T-helper 1 cell treated with Interleukin-12 subunit alpha and Interleukin-12 subunit beta and Interleukin-4 antibody, amounts not matched to agents 30 μg/mL and 1 μg/mL, for 36 hours (primary cell): ENCODE results near the gene UNC5C.
A peak's percentile ranks its signal among the peaks of the same experiment; 100 is the strongest.

ENCODE experiments used
- H3K27ac Mint-ChIP-seq: one replicate; pipeline ENCODE4 v1.8.0; 2021; ENCODE audit warnings: mild to moderate bottlenecking, mixed read lengths
- H3K27me3 Mint-ChIP-seq: one replicate; pipeline ENCODE4 v1.8.0; 2021; ENCODE audit warnings: low read depth, mixed read lengths
- H3K36me3 Mint-ChIP-seq: one replicate; pipeline ENCODE4 v1.8.0; 2021; ENCODE audit warnings: low read depth, mixed read lengths
- H3K4me1 Mint-ChIP-seq: one replicate; pipeline ENCODE4 v1.8.0; 2021; ENCODE audit warnings: low read depth, mixed read lengths
- H3K4me3 Mint-ChIP-seq: one replicate; pipeline ENCODE4 v1.8.0; 2021; ENCODE audit warnings: mild to moderate bottlenecking, moderate library complexity, mixed read lengths
- H3K9me3 Mint-ChIP-seq: one replicate; pipeline ENCODE4 v1.8.0; 2021; ENCODE audit warnings: mixed read lengths

UNC5C gene

GRCh38 chr4:95170176-95170575 is 378.6 kb downstream of the UNC5C start:
- H3K36me3 Mint-ChIP-seq = no peaks in the 10 kb centered on the region
- H3K9me3 Mint-ChIP-seq = no peaks in the 10 kb centered on the region
- H3K4me1 Mint-ChIP-seq = no peaks in the 10 kb centered on the region
- H3K27ac Mint-ChIP-seq = no peak overlapping the region
- no peak overlapping the region for H3K4me3 Mint-ChIP-seq
- H3K27me3 Mint-ChIP-seq = peaks cover 11% of the 10 kb centered on the region

GRCh38 chr4:95167805-95168204 is 381.0 kb downstream of the UNC5C start:
- Mint-ChIP-seq H3K4me3 (no peak overlapping the region), H3K4me1 (no peaks in the 10 kb centered on the region), H3K27ac (no peak overlapping the region), H3K36me3 (no peaks in the 10 kb centered on the region), H3K27me3 (peaks cover 15% of the 10 kb centered on the region), H3K9me3 (no peaks in the 10 kb centered on the region)

- H3K9me3 Mint-ChIP-seq = no peaks in the 10 kb centered on the region
- H3K27me3 Mint-ChIP-seq = peaks cover 17% of the 10 kb centered on the region
- no peak overlapping the region for H3K4me3 Mint-ChIP-seq
- no peaks in the 10 kb centered on the region for H3K36me3 Mint-ChIP-seq
- no peaks in the 10 kb centered on the region for H3K4me1 Mint-ChIP-seq
- no peak overlapping the region for H3K27ac Mint-ChIP-seq
Measured at GRCh38 chr4:95165926-95166524, 382.7 kb downstream of the UNC5C start.

GRCh38 chr4:95162867-95163266 is 385.9 kb downstream of the UNC5C start:
- Mint-ChIP-seq H3K4me3 (no peak overlapping the region), H3K27me3 (peaks cover 37% of the 10 kb centered on the region), H3K4me1 (no peaks in the 10 kb centered on the region), H3K27ac (no peak overlapping the region), H3K36me3 (no peaks in the 10 kb centered on the region), H3K9me3 (no peaks in the 10 kb centered on the region)

GRCh38 chr4:95161781-95162469 is 386.8 kb downstream of the UNC5C start:
- peaks cover 34% of the 10 kb centered on the region for H3K27me3 Mint-ChIP-seq
- no peak overlapping the region for H3K27ac Mint-ChIP-seq
- no peaks in the 10 kb centered on the region for H3K36me3 Mint-ChIP-seq
- no peak overlapping the region for H3K4me3 Mint-ChIP-seq
- H3K9me3 Mint-ChIP-seq = no peaks in the 10 kb centered on the region
- no peaks in the 10 kb centered on the region for H3K4me1 Mint-ChIP-seq

- Mint-ChIP-seq H3K4me1 (peaks cover 11% of the 10 kb centered on the region), H3K4me3 (no peak overlapping the region), H3K9me3 (no peaks in the 10 kb centered on the region), H3K27ac (no peak overlapping the region), H3K36me3 (no peaks in the 10 kb centered on the region), H3K27me3 (peaks cover 48% of the 10 kb centered on the region)
Measured at GRCh38 chr4:95159384-95159783, 389.4 kb downstream of the UNC5C start.

GRCh38 chr4:95158626-95159025 is 390.1 kb downstream of the UNC5C start:
- Mint-ChIP-seq H3K9me3 (no peaks in the 10 kb centered on the region), H3K27me3 (peaks cover 53% of the 10 kb centered on the region), H3K4me3 (no peak overlapping the region), H3K4me1 (peaks cover 11% of the 10 kb centered on the region), H3K36me3 (no peaks in the 10 kb centered on the region), H3K27ac (no peak overlapping the region)

GRCh38 chr4:95158045-95158444 is 390.7 kb downstream of the UNC5C start:
- H3K27ac Mint-ChIP-seq = no peak overlapping the region
- peaks cover 11% of the 10 kb centered on the region for H3K4me1 Mint-ChIP-seq
- H3K36me3 Mint-ChIP-seq = no peaks in the 10 kb centered on the region
- H3K4me3 Mint-ChIP-seq = no peak overlapping the region
- H3K9me3 Mint-ChIP-seq = no peaks in the 10 kb centered on the region
- H3K27me3 Mint-ChIP-seq = peaks cover 58% of the 10 kb centered on the region

- Mint-ChIP-seq H3K27ac (no peak overlapping the region), H3K36me3 (no peaks in the 10 kb centered on the region), H3K9me3 (no peaks in the 10 kb centered on the region), H3K27me3 (peaks cover 56% of the 10 kb centered on the region), H3K4me1 (peaks cover 11% of the 10 kb centered on the region), H3K4me3 (no peak overlapping the region)
Measured at GRCh38 chr4:95157596-95157995, 391.2 kb downstream of the UNC5C start.

GRCh38 chr4:95156452-95156765 is 392.4 kb downstream of the UNC5C start:
- Mint-ChIP-seq H3K4me1 (peaks cover 11% of the 10 kb centered on the region), H3K27me3 (peaks cover 56% of the 10 kb centered on the region), H3K36me3 (no peaks in the 10 kb centered on the region), H3K4me3 (no peak overlapping the region), H3K27ac (no peak overlapping the region), H3K9me3 (no peaks in the 10 kb centered on the region)

- Mint-ChIP-seq H3K4me1 (peaks cover 11% of the 10 kb centered on the region), H3K27me3 (peaks cover 55% of the 10 kb centered on the region), H3K4me3 (peak overlapping the region; percentile 41), H3K36me3 (no peaks in the 10 kb centered on the region), H3K27ac (peak overlapping the region; percentile 22), H3K9me3 (no peaks in the 10 kb centered on the region)
Measured at GRCh38 chr4:95155759-95156451, 392.9 kb downstream of the UNC5C start.

GRCh38 chr4:95153182-95153581 is 395.6 kb downstream of the UNC5C start:
- Mint-ChIP-seq H3K4me1 (peaks cover 15% of the 10 kb centered on the region), H3K27me3 (peaks cover 37% of the 10 kb centered on the region), H3K27ac (no peak overlapping the region), H3K4me3 (no peak overlapping the region), H3K9me3 (no peaks in the 10 kb centered on the region), H3K36me3 (no peaks in the 10 kb centered on the region)

- H3K4me3 Mint-ChIP-seq = no peak overlapping the region
- peaks cover 11% of the 10 kb centered on the region for H3K4me1 Mint-ChIP-seq
- no peaks in the 10 kb centered on the region for H3K36me3 Mint-ChIP-seq
- no peaks in the 10 kb centered on the region for H3K9me3 Mint-ChIP-seq
- no peak overlapping the region for H3K27ac Mint-ChIP-seq
- H3K27me3 Mint-ChIP-seq = peaks cover 31% of the 10 kb centered on the region
Measured at GRCh38 chr4:95151255-95151654, 397.5 kb downstream of the UNC5C start.

- peaks cover 27% of the 10 kb centered on the region for H3K27me3 Mint-ChIP-seq
- no peak overlapping the region for H3K27ac Mint-ChIP-seq
- H3K36me3 Mint-ChIP-seq = no peaks in the 10 kb centered on the region
- H3K4me3 Mint-ChIP-seq = no peak overlapping the region
- H3K4me1 Mint-ChIP-seq = peaks cover 1% of the 10 kb centered on the region
- H3K9me3 Mint-ChIP-seq = peaks cover 8% of the 10 kb centered on the region
Measured at GRCh38 chr4:95142932-95143331, 405.8 kb downstream of the UNC5C start.

GRCh38 chr4:95141361-95141760 is 407.4 kb downstream of the UNC5C start:
- Mint-ChIP-seq H3K4me3 (no peak overlapping the region), H3K27ac (no peak overlapping the region), H3K36me3 (no peaks in the 10 kb centered on the region), H3K27me3 (peaks cover 23% of the 10 kb centered on the region), H3K4me1 (peaks cover 1% of the 10 kb centered on the region), H3K9me3 (peaks cover 8% of the 10 kb centered on the region)
